Left renal cortex interstitium (tissue), 4 donors: ENCODE results near the gene OTUB2. TPM values are rescaled to one million over a fixed set of nuclear protein-coding genes. Genes with fewer than 3 reads are reported as not detected.

Source experiments
- DNase-seq, 4 donors: peaks; one replicate each; pipeline ENCODE4 v3.0.0-alpha.2; 2013; ENCODE audit warnings: low read depth in 4 of 4, low spot score in 2 of 4, missing footprints in 1 of 4
- polyA plus RNA-seq, 4 donors: library from polyadenylated mRNA; unstranded; fragments of 120-200 nt; gene quantifications; one replicate each; pipeline ENCODE4 v1.2.1, GENCODE V29; 2013; ENCODE audit not compliant: insufficient read length in 4 of 4

OTUB2 gene
- polyA plus RNA-seq, 4 donors = 4.2 to 5.0 (median 4.6) TPM

DNA sequence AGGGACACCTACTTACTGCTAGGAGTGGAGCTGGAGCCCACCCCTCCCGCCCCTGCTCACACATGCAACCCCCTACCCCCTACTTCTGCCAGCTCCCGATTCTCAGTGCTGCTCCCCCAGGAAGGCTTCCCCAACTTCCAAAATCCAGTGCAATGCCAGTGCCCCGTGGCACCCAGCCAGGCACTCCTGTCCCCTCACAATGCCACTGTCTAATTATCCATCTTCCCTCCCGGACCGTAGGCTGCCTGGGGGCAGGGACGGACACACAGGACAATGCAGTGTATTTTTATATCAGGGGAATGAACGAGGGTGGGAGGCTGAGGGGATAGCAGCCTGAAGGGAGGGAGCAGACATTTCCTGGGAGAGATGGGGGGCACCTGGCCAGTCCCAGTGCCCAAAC lies 12.4 kb downstream of the OTUB2 start:
- DNase-seq = no peak

DNA sequence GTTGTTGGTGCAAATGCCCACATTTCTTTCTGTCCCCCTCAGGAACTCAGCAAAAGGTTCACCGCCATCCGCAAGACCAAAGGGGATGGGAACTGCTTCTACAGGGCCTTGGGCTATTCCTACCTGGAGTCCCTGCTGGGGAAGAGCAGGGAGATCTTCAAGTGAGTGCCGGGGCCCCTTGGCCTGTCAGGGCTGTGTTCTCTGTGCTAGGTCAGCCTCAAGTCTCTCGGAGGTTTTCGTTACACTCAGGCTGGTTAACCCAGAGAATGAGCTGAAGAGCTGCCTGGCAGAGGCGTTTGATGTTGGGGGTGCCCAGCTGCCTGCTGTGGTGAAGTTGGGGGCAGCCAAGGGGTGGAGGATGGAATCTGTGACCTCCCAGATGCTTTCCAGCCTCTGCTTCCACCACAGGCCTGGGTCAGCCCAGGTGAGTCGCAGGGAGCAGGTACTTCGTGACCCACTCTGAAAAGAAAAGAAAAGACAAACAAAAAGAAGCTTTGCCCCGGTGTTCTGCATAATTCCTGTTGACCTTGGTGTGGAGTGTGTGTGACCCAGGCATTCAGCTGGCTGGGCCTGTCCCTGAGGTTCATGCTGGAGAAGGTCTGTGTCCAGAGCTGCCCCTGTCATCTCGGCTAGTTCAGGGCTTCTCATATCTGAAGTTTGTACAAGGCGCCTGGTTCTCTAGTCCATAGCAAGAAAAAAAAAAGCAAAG lies 12.9 kb downstream of the OTUB2 start:
- no peak for DNase-seq

- DNase-seq = no peak
These were observed 14.1 kb downstream of the OTUB2 start for GRCh38 chr14:94040247-94040646.

DNA sequence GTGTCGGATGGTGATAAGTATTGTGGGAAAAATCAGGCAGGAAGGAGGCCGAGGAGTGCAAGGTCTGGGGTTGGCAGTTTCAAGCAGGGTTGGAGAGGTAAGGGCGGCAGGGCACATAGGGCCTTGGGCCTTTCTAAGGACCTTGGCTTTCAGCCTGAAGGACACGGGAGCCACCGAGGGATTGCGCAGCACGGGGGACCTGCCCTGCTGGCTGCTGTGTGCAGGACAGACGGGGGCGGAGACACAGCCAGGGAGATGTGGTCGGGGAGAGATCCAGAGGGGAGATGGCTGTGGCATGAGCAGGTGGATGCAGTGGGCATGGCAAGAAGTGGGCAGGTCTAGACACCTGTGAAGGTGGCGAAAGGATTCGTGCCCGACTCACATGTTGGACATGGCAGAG lies 14.7 kb downstream of the OTUB2 start:
- DNase-seq = no peak

DNA sequence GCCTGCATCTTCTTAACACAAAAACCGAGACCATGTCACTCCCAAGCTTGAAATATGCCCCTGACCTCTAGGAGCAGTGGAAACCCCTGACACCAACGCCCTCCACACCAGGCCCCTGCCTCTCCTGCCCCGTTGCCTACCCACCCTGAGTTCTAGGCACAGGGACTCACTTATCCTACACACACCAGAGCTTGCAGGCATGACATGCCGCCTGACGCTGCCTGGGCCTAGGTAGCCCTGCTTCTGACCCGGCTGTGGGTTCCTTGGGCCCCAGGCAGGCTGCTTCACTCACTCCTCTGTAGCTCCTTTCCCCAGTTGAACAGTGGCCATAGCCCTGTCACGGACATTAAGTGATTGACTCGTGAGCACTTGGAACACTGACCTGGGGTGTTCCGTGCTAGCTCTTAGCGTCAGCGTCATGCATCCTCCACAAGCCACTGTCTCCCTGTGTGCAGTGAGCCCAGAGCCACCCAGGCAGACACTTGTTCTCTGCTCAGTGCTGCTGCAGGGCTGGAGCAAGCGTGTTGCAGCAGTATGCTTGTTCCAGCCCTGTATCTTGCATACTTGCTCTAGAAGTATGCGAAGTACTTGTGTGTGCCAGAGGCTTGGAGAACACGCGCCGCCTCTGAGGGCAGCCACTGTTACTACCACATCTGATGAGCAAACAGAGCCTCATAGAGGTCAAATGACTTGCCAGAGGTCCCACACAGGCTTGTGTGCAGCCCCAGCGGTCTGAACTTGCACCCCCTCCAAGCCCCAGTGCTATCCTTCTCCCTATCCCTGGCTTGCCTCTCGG lies 15.6 kb downstream of the OTUB2 start:
- DNase-seq = no peak

DNA sequence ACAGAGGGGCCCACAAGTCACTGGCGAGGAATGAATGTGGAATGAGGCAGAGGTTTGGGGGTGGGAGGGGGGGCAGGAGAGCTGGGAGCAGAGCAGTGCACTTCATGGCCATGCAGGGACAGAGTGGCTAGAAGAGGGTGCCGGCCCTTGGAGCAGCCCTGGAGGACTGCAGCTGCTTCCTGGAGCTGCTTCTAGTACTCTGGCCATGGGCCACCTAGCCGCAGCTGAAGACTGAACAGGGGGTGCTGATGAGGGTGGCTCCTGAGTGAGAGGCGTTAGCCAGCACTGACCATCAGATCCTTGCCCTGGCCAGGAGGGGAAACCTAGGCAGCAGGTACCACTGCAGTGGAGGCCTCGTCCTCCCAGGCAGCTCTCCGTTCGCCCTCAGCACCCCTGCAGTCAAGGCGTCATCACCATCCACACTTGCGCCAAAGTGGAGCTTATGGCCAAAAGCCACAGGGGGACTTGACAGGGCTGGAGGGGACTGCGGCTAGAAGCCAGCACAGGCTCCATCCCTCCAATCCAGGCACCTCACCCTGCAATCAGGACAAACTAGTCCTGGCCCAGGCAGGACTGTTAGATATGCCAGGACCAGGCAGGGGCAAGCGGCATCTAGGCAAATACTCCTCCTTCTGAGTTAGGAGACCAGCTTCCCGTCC lies 16.4 kb downstream of the OTUB2 start:
- no peak for DNase-seq

DNA sequence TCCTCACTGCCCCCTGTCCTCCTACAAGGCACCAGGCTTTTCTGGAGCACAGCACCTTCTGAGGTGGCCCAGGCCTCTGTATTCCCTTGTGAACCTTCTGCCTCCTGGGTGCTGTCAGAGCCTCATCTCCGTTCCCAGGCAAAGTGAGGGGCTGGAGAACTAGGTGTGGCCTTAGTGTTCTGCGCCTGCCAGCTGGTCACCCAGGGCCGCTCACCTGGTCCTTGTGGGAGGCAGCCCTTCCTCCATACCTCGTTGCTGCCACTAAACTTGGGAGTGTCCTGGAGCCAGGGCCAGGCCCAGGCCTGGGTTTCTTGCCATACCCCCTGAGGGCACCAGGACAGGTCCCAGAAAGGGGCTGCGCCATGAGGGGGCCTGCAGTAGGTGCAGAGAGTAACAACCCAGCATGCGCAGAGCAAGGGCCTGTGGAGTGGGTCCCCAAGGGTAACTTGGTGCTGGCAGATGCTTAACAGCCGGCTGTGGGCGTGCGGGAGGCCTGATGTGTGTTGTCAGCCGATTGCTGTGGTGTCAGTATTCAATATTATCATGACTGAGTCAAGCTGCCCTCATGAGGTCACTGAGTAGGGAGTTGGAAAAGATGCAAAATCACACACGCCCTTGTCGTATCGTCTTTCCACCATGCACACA lies 17.1 kb downstream of the OTUB2 start:
- DNase-seq = no peak

DNA sequence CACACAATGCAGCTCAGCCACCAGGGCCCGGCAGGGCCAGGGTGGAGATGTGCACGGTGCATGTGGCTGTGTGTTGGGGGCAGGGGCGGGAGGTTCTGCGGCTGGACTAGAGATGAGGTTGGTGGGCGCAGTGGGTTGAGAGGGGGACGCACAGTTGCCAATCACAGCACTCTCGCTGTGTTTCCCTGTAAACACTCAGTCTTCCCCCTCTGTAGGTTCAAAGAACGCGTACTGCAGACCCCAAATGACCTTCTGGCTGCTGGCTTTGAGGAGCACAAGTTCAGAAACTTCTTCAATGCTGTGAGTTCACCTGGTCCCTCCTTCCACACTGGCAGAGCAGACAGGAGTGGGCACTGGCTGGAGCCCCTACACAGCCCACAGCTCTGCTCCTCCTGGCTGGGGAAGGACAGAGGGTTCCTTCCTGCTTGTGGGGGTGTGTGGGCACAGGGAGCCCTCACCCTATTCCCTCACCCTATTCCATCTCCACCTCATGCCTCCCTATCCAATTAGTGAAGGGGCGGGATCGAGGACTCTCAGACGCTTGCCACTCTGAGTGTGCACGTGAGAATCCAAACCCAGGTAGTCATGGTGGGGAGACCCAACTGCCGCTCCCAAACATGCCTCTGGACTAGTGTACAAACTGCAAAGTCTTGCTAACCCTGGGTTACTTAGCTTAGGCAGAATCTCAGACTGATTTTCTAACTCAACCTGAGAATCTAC lies 17.8 kb downstream of the OTUB2 start:
- no peak for DNase-seq

DNA sequence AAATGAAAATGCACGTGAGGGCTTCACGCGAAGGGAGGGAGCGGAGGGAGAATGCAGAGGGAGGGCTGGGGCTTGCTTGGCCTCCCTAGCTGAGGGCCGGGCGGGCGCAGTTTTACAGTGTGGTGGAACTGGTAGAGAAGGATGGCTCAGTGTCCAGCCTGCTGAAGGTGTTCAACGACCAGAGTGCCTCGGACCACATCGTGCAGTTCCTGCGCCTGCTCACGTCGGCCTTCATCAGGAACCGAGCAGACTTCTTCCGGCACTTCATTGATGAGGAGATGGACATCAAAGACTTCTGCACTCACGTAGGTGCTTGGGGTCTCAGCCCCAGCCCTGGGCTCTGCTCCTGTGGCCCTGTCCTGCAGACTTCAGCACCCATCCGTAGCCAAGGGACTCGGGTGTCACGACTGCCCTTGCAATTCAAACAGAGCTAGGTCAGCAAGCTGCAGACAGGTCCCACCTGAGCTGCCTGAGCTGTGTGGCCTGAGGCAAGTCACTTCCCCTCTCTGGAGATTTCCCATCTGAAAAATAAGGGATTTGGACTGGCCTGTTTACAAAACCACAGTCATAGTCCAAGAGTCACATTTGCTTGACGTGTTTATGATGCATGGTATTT lies 18.4 kb downstream of the OTUB2 start:
- no peak for DNase-seq

DNA sequence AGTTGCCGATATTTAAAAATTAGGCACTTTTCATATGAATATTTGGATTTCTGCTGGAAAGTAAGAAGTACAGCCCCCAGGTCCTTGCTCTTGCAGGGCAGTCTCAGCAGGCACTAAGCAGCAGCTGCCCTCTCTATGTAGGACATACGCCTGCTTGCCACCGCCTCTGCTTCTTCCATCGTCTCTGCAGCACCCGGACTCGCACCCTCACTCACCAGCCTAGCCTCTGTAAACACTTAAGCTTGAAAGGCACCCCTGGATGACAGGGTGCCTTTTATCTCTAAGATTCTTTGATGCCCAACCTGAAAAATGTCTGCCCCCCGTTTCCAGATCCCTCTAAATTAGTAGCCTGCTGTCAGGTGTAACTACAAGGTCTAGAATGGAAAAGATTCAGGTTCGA lies 19.0 kb downstream of the OTUB2 start:
- DNase-seq = no peak

- DNase-seq = no peak
These were observed 19.6 kb downstream of the OTUB2 start for GRCh38 chr14:94045563-94046345.

DNA sequence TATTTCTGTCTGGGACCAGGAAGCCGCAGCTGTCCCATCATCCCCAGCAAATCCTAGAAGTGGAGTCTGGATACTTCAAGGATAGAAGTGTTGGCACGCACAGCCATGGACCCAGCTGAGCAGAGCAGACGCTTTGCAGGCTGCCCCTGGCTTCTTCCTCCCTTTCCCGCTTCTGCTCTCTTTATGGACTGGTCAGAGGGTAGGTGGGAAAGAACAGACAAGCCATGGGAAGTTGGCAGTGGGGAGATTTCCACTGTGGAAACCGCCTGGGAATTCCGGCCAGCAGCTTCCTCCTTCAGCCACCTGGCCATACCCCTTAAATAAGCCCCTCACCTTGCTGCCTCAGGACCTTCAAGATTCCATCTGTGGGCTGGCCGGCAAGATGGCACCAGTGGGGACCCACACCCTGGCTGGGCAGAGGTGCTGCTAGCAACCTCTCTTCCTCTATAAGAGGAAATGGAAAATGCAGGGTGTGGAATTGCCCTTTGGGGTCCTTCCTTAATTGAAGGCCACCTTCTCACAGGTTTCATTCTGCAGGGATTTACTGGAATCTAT lies 20.6 kb downstream of the OTUB2 start:
- no peak for DNase-seq

DNA sequence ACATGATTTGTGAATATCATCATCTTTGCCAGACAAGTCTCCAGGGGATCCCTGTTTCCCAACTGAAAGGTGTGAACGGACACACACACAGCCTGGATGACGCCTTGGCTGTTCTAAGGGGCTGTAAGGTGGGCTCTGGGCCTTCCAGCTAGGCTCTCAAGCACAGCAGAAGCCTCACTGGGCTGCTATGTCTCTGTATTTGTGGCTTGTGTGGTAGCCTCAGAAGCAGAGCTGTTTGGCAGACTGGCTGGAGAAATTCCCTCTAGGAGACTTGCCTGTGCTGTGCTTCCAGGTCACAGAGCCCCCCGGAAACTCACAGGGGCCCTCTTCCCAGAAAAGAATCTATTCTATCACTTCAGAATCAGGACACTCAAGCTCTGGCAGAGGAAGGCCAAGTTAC lies 21.4 kb downstream of the OTUB2 start:
- DNase-seq = no peak

DNA sequence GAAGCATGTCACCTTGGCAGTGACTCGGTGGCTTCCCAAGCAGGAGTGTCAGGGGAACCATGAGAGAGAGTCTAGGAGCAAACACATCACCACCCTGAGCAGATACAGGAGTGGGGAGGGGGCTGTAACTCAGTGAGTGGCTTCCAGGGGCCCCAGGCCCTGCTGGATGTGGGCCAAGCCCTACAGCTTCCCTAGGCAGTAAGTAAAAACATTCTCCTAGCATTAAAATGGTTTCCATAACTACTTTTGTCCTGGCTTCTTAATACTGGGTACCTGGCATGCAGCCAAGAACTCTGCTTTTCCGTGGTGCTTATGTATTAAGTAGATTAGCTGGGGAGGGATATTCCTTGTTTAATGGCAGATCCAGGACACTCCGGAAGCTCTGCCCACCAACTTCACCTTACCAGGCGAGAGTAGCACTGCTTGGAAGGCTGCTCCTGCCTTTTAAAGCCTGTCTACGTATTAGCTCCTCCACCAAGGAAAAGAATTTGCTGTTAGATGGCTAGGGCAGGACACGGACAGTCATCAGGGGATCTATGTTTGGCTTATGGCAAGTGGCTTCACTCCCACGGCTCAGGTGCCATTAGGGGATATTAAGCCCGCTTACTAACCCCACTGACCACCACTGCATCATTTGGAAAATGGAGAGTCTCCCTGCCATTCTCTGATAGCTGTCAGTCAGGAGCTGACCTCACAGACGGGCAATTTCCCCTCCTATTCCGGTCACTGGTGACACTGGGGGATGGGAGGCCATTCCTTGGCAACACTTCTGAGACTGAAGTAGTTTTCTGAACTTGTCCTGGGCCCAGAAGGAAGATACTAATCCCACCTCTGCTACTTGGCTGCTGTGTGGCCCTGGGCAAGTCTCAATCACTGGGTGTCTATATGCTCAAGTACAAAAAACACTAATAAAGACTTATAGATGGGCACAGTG lies 22.8 kb downstream of the OTUB2 start:
- DNase-seq = no peak

DNA sequence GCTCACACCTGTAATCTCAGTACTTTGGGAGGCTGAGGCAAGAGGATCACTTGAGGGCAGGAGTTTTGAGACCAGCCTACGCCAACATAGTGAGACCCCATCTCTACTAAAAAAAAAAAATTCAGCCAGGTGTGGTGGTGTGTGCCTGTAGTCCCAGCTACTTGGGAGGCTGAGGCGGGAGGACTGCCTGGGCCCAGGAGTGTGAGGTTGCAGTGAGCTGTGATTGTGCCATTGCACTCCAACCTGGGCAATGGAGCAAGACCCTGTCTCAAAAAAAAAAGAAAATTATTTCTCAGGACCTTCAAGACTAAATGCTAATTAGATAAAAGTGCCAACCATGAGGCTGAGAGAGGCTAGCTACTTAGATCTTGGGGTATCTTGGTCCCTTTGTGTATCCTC lies 23.5 kb downstream of the OTUB2 start:
- no peak for DNase-seq

GRCh38 chr14:94050231-94050880 lies 24.2 kb downstream of the OTUB2 start:
- no peak for DNase-seq

DNA sequence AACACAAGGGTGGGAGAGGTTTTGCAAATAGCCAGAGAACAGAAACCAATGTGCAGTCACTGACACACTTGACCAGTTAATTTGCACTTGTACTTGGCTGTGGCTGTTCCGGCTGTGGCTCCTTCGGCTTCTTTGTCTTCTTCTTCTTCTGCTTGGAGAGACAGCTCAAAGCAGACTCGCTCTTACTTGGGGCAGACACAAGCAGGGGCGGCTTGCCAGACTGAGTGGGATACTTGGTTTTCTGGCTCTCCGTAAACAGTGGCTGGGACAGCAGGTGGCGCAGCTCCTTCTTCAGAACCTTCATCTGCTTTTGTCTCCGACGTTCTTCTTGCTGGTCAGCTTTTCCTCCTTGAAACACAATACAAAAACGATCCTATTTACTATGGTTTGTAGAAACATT lies 25.0 kb downstream of the OTUB2 start:
- DNase-seq = no peak
